CD14-positive monocyte (primary cell): ENCODE measurements around the gene TOB1. TPM values are rescaled to one million over a fixed set of nuclear protein-coding genes. Genes with fewer than 3 reads are reported as not detected.

Experiments used
- DNase-seq, 3 donors: peaks; one replicate each; pipeline ENCODE4 v3.0.0-alpha.2; 2011 to 2022
- H2AFZ ChIP-seq: 2 replicates; pipeline ENCODE4 v1.6.0; 2012; ENCODE audit warnings: mild to moderate bottlenecking, low read depth, low read length, inconsistent platforms; ENCODE audit not compliant: insufficient read depth, poor library complexity, severe bottlenecking
- H3K27ac ChIP-seq, 2 donors: 1 replicate in 1 of 2; 2 replicates in 1 of 2; pipeline ENCODE4 v1.5.1; 2012 to 2013; ENCODE audit warnings: low read length in 2 of 2, control low read depth in 1 of 2, inconsistent platforms in 1 of 2, low read depth in 1 of 2, mild to moderate bottlenecking in 1 of 2
- H3K27me3 ChIP-seq, 2 donors: one replicate each; pipeline versions ENCODE4 v1.6.0 to v1.6.1; 2011 to 2013; ENCODE audit warnings: low read length in 2 of 2; ENCODE audit not compliant: control insufficient read depth in 2 of 2, insufficient read depth in 2 of 2
- H3K36me3 ChIP-seq, 2 donors: replicated peaks in 1 of 2; 1 replicate in 1 of 2; 2 replicates in 1 of 2; pipeline versions ENCODE4 v1.5.1 to v1.6.1; 2012 to 2013; ENCODE audit warnings: low read length in 2 of 2, control low read depth in 1 of 2, inconsistent platforms in 1 of 2, mild to moderate bottlenecking in 1 of 2; ENCODE audit not compliant: insufficient read depth in 2 of 2, control insufficient read depth in 1 of 2
- H3K4me1 ChIP-seq, 2 donors: 1 replicate in 1 of 2; 2 replicates in 1 of 2; pipeline versions ENCODE4 v1.5.1 to v1.6.1; 2012 to 2013; ENCODE audit warnings: low read length in 2 of 2, control low read depth in 1 of 2, inconsistent platforms in 1 of 2, mild to moderate bottlenecking in 1 of 2, moderate library complexity in 1 of 2; ENCODE audit not compliant: insufficient read depth in 2 of 2, control insufficient read depth in 1 of 2
- H3K4me2 ChIP-seq: replicated peaks from 2 replicates; pipeline ENCODE3; 2012; ENCODE audit warnings: low read length, moderate library complexity, mild to moderate bottlenecking; ENCODE audit not compliant: poor library complexity, severe bottlenecking; ENCODE audit errors: extremely low read depth
- H3K4me3 ChIP-seq, 3 experiments: fragments of 200-600 bp in 1 of 3; sonication (generic) in 1 of 3; replicated peaks in 1 of 3; 1 replicate in 2 of 3; 2 replicates in 1 of 3; pipeline ENCODE4 v1.5.1; 2011 to 2013; ENCODE audit warnings: low read length in 3 of 3, mild to moderate bottlenecking in 3 of 3, control low read depth in 2 of 3, low read depth in 2 of 3, inconsistent platforms in 1 of 3, moderate library complexity in 1 of 3
- H3K79me2 ChIP-seq: 2 replicates; pipeline ENCODE4 v1.6.0; 2012; ENCODE audit warnings: mild to moderate bottlenecking, control low read depth, inconsistent platforms, low read length, moderate library complexity; ENCODE audit not compliant: insufficient read depth
- H3K9ac ChIP-seq: 2 replicates; pipeline ENCODE4 v1.6.0; 2017; ENCODE audit warnings: low read length, mild to moderate bottlenecking; ENCODE audit not compliant: insufficient read depth, poor library complexity, severe bottlenecking
- H3K9me3 ChIP-seq, 2 donors: replicated peaks in 1 of 2; 1 replicate in 1 of 2; 2 replicates in 1 of 2; pipeline versions ENCODE4 v1.5.1 to v1.6.1; 2012 to 2013; ENCODE audit warnings: low read length in 2 of 2, control low read depth in 1 of 2; ENCODE audit not compliant: control insufficient read depth in 1 of 2, insufficient read depth in 1 of 2
- H4K20me1 ChIP-seq: 2 replicates; pipeline ENCODE4 v1.6.0; 2012; ENCODE audit warnings: mild to moderate bottlenecking, low read length, control low read depth, moderate library complexity; ENCODE audit not compliant: insufficient read depth
- H3K27ac Mint-ChIP-seq, 7 donors: one replicate each; pipeline ENCODE4 v1.8.0; 2020; ENCODE audit warnings: mild to moderate bottlenecking in 7 of 7, mixed read lengths in 7 of 7, moderate library complexity in 6 of 7, inconsistent platforms in 2 of 7
- H3K27me3 Mint-ChIP-seq, 3 donors: one replicate each; pipeline ENCODE4 v1.8.0; 2021 to 2022; ENCODE audit warnings: low read depth in 3 of 3, mild to moderate bottlenecking in 3 of 3, mixed read lengths in 3 of 3, moderate library complexity in 3 of 3, inconsistent platforms in 1 of 3
- H3K36me3 Mint-ChIP-seq, 2 donors: one replicate each; pipeline ENCODE4 v1.8.0; 2020; ENCODE audit warnings: mixed read lengths in 2 of 2, inconsistent platforms in 1 of 2, mild to moderate bottlenecking in 1 of 2
- H3K4me1 Mint-ChIP-seq: one replicate; pipeline ENCODE4 v1.8.0; 2020; ENCODE audit warnings: mild to moderate bottlenecking, mixed read lengths
- H3K4me3 Mint-ChIP-seq, 2 donors: one replicate each; pipeline ENCODE4 v1.8.0; 2020; ENCODE audit warnings: mild to moderate bottlenecking in 2 of 2, mixed read lengths in 2 of 2, moderate library complexity in 1 of 2
- H3K9me3 Mint-ChIP-seq, 7 donors: one replicate each; pipeline ENCODE4 v1.8.0; 2020 to 2022; ENCODE audit warnings: mixed read lengths in 7 of 7, mild to moderate bottlenecking in 6 of 7, moderate library complexity in 6 of 7, inconsistent platforms in 2 of 7
- WGBS: methylation state at CpG from one replicate; pipeline ENCODE4 v1.1.5; 2013; ENCODE audit warnings: missing lambda C conversion rate; ENCODE audit not compliant: insufficient coverage; 5-methylcytosine and 5-hydroxymethylcytosine counted together
- intact Hi-C, 2 donors: fragments of 100-400 bp; cut with micrococcal nuclease; formaldehyde crosslinking; loops; one replicate each; pipeline versions ENCODE4 v1.15.0 to v1.15.1; 2023
- polyA plus RNA-seq, 3 donors: library from polyadenylated mRNA; depleted of rRNA in 1 of 3; unstranded in 2 of 3; stranded (reverse) in 1 of 3; fragments of 300-500 nt in 2 of 3; fragments of >200 nt in 1 of 3; fragmentation: Illumina TruSeq in 2 of 3; gene quantifications; 1 replicate in 2 of 3; 2 replicates in 1 of 3; pipeline ENCODE4 v1.2.3, GENCODE V29; 2012 to 2021
- TF ChIP-seq, protein P1 (sequence below): fragments of 200-600 bp; IDR thresholded peaks from one replicate; pipeline ENCODE4 v1.8.0; 2022; ENCODE audit warnings: antibody characterized with exemption, mild to moderate bottlenecking

The TOB1 gene
- polyA plus RNA-seq, 3 donors = 18.5 to 107 (median 41.0) TPM

DNA sequence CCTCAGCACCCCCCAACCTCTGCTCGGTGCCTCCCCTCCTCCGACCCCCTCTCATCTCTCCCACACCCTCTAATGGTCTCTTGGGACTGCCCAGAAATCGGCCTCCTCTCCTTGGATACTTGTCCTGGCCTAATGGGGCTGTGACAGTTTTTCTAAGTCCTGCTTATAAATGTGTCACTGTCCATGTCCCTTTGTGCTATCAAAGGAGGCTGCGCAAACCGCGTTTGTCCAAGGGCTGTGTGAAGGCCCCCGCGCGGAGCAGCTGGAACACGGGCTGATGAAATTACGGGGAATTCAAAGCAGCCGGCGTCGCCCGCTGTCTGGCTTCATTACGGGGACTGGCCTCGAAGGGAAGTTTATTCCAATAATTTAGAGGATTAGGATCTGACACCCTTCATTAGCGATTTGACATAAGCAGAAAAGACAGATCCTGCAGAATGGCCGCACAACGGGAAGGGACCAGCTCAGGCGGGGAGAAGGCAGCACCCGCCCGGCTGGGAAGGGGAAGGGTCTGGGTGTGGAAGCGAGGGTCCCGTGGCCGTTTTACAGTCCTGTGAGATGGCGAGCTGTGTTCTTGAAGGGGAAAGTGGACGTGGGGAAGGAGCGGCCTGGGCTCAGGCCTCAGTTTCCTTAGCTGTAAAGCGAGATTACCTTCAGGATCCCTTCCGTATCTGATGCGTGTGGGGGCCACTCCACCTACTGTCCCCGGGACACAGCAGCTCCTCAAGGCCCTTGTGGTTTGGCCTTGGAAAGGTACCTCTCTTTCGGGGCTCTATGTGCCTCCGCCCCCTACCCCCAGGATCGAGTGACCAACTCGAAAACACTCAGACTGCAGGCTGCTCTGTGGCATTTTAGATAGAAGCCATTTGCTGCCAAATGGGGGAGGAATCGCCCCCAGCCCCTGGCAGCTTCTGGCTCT is 32.4 kb downstream of the TOB1 start:
- Histone ChIP-seq H3K9me3 (no peaks in the 10 kb centered on the region), H3K4me3 (no peak overlapping the region), H4K20me1 (no peaks in the 10 kb centered on the region), H3K9ac (no peak overlapping the region), H3K27ac (no peak overlapping the region), H3K4me1 (peaks cover 10 to 12% of the 10 kb centered on the region in 2 donors), H2AFZ (no peak overlapping the region), H3K79me2 (no peaks in the 10 kb centered on the region), H3K27me3 (peaks cover 0 to 8% of the 10 kb centered on the region in 2 donors), H3K36me3 (no peaks in the 10 kb centered on the region), H3K4me2 (no peak overlapping the region)
- no peak for DNase-seq
- H3K27me3 Mint-ChIP-seq = peaks cover 13 to 23% (median 14%) of the 10 kb centered on the region in 3 donors
- peaks cover 21% of the 10 kb centered on the region for H3K4me1 Mint-ChIP-seq
- H3K27ac Mint-ChIP-seq = no peak overlapping the region
- TF ChIP-seq, protein P1, sequence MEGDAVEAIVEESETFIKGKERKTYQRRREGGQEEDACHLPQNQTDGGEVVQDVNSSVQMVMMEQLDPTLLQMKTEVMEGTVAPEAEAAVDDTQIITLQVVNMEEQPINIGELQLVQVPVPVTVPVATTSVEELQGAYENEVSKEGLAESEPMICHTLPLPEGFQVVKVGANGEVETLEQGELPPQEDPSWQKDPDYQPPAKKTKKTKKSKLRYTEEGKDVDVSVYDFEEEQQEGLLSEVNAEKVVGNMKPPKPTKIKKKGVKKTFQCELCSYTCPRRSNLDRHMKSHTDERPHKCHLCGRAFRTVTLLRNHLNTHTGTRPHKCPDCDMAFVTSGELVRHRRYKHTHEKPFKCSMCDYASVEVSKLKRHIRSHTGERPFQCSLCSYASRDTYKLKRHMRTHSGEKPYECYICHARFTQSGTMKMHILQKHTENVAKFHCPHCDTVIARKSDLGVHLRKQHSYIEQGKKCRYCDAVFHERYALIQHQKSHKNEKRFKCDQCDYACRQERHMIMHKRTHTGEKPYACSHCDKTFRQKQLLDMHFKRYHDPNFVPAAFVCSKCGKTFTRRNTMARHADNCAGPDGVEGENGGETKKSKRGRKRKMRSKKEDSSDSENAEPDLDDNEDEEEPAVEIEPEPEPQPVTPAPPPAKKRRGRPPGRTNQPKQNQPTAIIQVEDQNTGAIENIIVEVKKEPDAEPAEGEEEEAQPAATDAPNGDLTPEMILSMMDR = no peak
- 97% methylated on average over 28 of the region's 38 CpGs for WGBS
- H3K36me3 Mint-ChIP-seq = no peaks in the 10 kb centered on the region
- intact Hi-C loops = no loop called here
- no peak overlapping the region for H3K4me3 Mint-ChIP-seq
- H3K9me3 Mint-ChIP-seq = no peaks in the 10 kb centered on the region

DNA sequence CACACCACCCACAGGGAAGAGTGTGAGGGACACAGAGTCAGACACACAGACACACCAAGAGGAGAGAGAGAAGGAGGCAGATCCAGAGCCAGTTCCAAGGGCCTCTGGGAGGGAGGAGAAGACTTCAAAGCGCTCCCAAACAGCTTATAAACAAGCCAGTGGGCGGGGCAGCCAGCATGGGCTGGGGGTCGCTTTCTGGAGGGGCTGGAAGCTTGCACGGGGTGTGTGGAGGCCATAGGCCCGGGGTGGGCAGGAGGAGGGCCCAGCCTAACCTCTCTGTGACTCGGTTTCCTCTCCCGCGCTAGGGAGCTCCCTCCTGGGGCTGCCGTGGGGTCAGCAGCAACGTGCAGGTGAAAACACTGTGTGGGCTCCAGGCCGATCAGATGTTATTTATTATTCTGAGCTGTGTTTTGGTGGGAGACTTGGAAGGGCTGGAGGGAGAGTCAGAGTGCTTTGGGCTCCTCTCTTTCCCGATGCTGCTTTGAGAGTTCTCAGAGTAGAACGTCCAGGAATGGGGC is 33.2 kb downstream of the TOB1 start:
- Histone ChIP-seq H3K27ac (no peak overlapping the region), H3K79me2 (no peaks in the 10 kb centered on the region), H4K20me1 (no peaks in the 10 kb centered on the region), H3K4me3 (no peak overlapping the region), H2AFZ (no peak overlapping the region), H3K36me3 (no peaks in the 10 kb centered on the region), H3K4me2 (no peak overlapping the region), H3K9ac (no peak overlapping the region), H3K9me3 (no peaks in the 10 kb centered on the region), H3K4me1 (peaks cover 11 to 14% of the 10 kb centered on the region in 2 donors), H3K27me3 (peaks cover 0 to 8% of the 10 kb centered on the region in 2 donors)
- H3K27me3 Mint-ChIP-seq = peaks cover 13 to 23% (median 14%) of the 10 kb centered on the region in 3 donors
- intact Hi-C loops = no loop called here
- no peaks in the 10 kb centered on the region for H3K36me3 Mint-ChIP-seq
- H3K4me3 Mint-ChIP-seq = no peak overlapping the region
- no peak overlapping the region for H3K27ac Mint-ChIP-seq
- 96% methylated on average over 13 of the region's 13 CpGs for WGBS
- H3K4me1 Mint-ChIP-seq = peaks cover 21% of the 10 kb centered on the region
- DNase-seq = no peak
- TF ChIP-seq, protein P1 = no peak
- H3K9me3 Mint-ChIP-seq = no peaks in the 10 kb centered on the region
